UCSD-AML1 (cell line): ENCODE results near the gene FOXC1.

Experiments used
- DNase-seq: peaks from one replicate; lab custom pipeline; 2025; ENCODE audit not compliant: unreplicated experiment; lab: John Stamatoyannopoulos, UW

FOXC1 gene

GRCh38 chr6:1622851-1623768 lies 13.4 kb downstream of the FOXC1 start:
- no peak for DNase-seq

GRCh38 chr6:1623769-1624057 lies 14.0 kb downstream of the FOXC1 start:
- DNase-seq = no peak

- DNase-seq = no peak
Measured at GRCh38 chr6:1624058-1624850, 14.5 kb downstream of the FOXC1 start.

GRCh38 chr6:1624851-1625781 lies 15.4 kb downstream of the FOXC1 start:
- no peak for DNase-seq

GRCh38 chr6:1625794-1626435 lies 16.2 kb downstream of the FOXC1 start:
- DNase-seq = no peak

GRCh38 chr6:1626481-1626880 lies 16.8 kb downstream of the FOXC1 start:
- DNase-seq = no peak

- no peak for DNase-seq
Measured at GRCh38 chr6:1627827-1628560, 18.3 kb downstream of the FOXC1 start.

- DNase-seq = no peak
Measured at GRCh38 chr6:1629316-1629715, 19.6 kb downstream of the FOXC1 start.

- no peak for DNase-seq
Measured at GRCh38 chr6:1630212-1630770, 20.6 kb downstream of the FOXC1 start.

- DNase-seq = no peak
Measured at GRCh38 chr6:1630771-1631217, 21.1 kb downstream of the FOXC1 start.

- DNase-seq = no peak
Measured at GRCh38 chr6:1631251-1631650, 21.5 kb downstream of the FOXC1 start.

- no peak for DNase-seq
Measured at GRCh38 chr6:1633366-1634021, 23.8 kb downstream of the FOXC1 start.

- DNase-seq = no peak
Measured at GRCh38 chr6:1634081-1634480, 24.4 kb downstream of the FOXC1 start.

- no peak for DNase-seq
Measured at GRCh38 chr6:1635305-1636010, 25.7 kb downstream of the FOXC1 start.

GRCh38 chr6:1636272-1636825 lies 26.6 kb downstream of the FOXC1 start:
- no peak for DNase-seq

- DNase-seq = no peak
Measured at GRCh38 chr6:1636971-1637871, 27.5 kb downstream of the FOXC1 start.

GRCh38 chr6:1639430-1639829 lies 29.7 kb downstream of the FOXC1 start:
- no peak for DNase-seq
